EH (cell line): Measurements from ENCODE around the gene RASGRP3.
A peak's percentile ranks its signal among the peaks of the same experiment; 100 is the strongest.

Experiments
- DNase-seq: peaks from one replicate; pipeline ENCODE4 v3.0.0-alpha.2; 2015; ENCODE audit warnings: low read depth

The RASGRP3 gene

DNA sequence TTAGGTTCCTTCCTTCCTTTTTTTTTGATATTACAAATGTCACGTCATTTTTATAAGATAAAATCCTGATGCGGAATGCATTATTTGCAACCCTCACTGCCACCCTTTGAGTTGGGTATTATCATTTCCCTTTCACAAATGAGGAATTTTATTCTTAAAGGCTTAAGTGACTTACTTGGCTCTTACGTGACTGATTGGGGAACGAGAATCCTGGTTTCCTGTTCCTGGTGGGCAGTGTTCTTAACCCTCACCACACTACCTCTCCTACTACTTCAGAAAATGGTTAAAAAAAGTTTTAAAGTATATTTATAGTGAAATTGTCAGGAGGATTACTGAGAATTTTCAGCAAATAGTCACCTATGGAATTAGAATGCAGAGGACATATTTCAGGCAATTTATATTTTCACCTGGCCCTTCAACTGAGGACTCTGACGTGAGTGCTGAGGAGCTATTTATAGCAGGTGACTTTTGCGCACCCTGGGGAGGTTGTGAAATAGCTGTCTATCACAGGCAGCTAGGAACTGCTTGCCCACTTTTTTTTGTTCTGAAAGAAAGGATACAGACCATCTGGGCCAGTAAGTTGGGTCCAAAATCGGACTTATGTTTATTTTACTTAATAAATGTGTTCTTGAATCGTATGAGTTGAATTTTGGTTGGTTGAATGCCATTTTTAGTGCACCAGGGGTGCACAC is 18.7 kb upstream of the RASGRP3 start:
- no peak for DNase-seq

DNA sequence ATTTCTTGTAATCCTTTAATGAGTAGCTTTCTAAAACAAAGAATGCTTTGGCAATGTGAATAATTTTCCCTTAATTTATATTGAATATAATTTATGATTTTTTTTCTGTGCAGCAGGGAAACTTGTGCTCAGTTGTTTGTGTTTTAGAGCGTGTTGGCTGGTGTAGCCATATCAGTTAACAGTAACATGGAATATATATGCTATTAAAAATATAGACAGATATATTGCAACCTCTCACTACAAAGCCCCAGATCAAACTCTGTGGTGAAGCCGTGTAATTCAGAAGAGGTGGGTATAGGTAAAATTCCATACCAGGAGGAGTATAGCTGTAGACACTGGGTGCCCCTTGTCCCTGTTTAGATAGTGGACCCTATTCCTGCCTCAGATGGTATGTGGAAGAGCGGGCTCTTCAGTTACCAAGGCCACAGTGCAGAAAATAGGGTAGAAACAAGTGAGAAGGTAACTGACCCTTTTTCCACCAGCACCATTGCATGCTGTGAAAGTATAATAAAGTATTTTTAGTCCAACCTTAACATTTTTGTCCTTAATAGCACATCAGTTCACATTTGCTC is 18.1 kb upstream of the RASGRP3 start:
- no peak for DNase-seq

DNA sequence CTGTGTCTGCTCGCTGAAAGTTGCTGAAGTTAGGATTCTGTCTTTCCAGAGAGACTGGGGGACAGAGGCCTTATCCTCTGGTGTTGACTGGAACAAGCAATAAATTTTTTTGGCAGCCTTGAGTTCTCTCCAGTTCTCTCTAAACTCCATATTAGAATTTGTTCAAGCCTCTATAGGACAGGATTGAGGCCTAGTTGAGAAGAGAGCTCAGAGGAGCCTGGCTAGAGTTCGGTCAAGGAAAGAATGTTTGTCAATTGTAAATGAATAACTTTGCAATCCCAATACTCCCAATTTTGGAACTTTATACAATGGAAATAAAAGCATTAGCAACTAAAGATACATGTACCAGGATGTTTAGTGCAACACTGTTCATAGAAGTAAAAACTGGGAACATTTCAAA is 16.7 kb upstream of the RASGRP3 start:
- no peak for DNase-seq

DNA sequence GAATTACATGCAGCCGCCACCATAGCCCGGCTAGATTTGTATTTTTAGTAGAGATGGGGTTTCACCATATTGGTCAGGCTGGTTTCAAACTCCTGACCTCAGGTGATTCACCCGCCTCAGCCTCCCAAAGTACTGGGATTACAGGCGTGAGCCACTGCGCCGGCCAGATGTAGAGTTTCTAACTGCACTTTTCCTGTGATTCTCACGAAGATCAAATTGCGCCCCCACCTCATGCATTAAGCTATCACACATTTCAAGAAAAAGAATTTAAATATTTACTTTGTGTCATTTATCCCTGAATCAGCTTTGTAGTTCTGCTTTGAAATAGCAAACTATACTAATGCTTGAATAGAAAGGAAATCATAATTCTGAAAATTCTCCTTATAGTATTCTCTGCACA is 13.9 kb upstream of the RASGRP3 start:
- DNase-seq = peak; percentile 39

DNA sequence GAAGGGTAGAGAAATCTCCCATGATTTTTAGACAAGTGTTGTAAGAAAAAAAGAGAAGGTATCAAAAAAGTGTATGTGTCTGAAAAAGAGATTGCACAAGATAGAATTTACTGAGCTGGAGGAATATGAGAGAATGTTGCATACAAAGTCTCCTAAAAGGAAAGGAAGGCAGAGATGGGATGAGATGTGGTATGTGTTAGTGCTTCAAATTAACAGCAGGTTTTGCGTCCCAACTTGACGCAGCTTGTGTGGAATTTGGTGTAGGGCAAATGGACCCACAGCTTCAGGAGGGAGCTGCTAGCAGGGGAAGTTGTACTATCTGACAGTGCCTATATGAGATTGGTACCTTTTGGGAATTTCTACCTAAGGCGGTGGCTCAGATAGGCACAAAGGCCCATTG is 9.0 kb upstream of the RASGRP3 start:
- DNase-seq = peak; percentile 25

DNA sequence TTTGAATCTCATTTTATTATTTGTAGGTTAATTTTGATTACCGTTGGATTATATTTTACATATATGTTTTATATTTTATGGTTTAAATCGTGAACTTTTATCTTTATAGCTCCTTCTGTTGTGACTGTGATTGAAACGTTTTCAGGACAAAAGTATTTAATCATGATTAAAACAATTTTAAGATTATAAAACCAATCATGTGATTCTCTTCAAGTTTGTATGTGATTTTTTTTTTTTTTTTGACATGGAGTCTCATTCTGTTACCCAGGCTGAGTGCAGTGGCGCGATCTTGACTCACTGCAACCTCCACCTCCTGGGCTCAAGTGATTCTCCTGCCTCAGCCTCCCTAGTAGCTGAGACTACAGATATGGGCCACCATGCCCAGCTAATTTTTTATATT is 7.2 kb upstream of the RASGRP3 start:
- no peak for DNase-seq

DNA sequence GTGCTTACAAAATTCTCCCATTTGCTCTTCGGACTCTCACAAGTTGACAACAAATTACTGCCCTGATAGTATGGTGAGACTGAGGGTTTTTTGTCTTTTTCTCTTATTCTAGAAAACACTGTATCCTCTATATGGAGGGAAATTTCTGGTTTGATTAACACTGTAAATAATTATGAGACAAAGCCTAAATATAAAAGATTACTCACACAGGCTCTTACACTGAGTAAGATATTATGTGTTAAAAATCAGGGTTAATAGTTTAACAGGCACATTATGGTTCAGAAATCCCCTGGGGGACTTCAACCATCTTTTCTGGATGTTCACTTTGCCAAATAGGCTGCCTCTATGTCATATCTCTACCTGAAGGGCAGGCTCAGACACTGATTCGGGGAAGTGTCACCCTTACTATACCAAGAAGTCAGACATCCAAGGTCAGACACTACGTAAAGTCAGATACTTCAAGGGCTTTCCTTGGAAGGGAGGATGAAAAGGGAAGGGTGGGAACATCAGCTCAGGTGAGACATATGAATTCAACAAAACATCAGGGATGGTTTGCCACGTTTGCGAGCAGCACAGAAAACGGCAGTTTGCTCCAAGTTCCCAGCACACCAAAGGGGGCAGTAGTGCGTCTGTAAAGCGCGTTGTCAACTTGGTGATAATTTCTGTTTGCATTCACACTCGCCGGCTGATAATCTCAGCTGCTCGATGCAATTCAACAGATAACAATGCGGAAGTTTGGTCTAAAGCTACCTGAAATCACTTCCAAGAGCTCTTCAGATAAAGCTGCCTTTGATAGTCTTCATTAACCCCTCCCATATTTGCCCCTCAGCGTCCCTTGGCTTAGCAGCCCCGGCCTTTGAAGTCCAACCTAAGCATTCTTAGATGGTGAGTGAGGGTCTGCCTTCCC is 972 bp upstream of the RASGRP3 start:
- DNase-seq = peak; percentile 77

DNA sequence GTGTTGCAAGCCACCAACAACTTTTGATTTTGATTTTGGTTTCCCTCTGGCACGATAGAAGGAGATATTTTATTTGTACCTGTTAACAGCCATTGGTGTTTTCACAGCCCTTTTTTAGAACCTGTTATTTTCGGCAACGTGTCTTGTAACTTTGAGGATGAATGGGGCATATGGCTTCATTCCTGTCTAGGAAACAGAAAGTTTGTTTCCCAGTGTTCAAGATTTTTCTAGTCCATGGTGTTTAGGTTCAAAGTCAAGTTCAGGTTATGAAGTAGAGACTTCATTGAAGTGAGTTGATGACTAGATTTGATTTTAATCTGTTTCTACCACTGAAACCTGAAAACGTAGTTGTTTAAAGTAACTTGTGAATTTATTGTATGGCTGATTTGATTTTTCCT is 343 bp downstream of the RASGRP3 start:
- DNase-seq = no peak

DNA sequence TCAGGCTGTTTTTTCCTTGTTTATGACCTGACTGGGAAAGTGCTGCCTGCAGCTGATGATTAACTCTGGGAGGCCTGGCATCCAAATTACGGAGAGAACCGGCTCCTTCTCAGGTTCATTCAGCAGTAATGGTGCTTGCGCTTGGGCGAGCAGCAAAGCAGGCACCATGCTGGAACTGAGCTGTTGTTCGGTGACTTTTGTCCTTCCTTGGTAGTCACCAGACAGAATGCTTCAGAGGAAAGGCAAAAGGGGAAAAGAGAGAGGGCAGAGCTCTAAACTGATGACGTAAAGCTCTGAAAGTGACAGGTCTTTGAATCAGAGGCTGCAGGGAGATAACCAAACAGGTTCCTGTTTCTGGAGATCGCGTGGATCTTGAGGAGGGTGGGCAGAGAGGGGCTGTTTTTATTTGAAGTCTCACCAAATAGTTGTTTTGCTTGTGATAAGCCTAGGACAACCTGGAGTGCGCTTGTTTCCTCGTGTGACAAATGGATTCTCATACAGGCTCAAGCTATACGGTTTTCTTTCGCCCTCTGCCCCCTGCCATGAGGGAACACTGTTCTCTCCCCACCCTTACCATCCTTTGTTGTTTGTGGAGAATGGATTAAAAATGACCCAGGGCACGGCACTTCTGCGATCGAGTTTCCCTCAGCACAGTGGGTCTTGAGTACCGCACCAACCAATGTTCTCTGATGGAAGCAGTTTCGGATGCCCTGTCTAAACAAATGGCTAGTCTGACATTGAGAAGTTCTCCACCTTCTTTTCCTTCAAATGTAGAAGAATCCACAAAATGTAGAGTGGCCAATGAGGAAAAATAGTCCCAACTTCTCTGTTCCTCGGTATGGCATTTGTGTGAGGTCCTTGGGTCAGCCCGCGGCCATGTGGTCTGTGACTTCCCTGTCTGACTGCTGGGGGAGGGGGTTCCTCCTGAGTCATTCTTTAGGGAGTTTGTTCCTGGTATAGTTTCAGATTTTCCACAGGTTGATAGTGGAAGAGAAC is 1.3 kb downstream of the RASGRP3 start:
- no peak for DNase-seq

DNA sequence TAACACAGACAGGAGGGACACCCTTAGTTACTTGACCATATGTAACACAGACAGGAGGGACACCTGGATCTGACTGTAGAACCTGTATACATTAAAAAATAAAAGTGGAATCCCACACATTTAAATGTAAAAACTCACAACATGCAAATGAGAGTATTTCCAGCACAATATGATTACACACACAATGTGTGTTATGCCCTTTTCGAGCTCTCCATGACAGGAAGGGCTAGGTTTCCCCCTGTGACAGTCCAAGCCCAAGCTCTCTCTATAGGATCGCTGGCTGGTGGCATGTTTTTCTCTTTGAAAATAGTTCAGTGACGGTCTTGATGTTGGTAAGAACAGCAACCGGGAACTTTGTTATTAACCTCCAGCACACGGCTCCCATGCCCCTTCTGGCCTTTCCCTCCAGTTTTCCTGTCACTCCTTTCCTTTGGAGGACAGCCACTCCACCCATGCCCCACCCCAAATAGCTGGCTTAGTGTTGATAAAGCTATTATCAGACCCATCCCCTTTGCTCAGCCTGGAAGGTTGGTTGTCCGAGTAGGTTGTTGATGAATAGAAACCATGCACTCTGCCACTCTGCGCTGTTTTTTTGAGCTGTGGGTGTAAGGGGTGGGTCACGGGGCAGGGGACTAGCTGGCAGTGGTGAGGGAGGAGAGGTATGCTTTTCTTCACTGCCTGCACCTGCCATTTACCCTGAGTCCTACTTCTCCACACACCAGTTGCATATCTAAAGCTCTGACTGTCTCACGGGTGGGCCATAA is 2.7 kb downstream of the RASGRP3 start:
- DNase-seq = no peak

DNA sequence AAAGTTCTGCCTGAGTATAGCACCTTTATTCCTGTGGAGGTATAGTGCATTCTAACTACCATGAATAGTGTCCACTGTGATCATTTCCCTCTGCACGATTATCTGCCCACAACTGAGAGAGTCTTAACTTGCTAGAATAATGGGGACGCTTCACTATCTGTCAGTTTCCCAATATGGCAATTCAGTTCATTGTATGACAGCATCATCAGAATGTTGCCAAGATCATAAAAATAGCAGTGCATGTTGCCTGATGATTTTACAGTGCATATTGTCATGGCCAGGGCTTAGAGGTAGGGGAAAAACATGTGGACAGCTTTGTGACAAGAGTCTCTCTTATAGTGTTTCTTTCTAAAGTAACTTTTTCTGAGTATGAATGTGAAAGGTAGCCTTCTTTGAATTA is 6.1 kb downstream of the RASGRP3 start:
- no peak for DNase-seq

DNA sequence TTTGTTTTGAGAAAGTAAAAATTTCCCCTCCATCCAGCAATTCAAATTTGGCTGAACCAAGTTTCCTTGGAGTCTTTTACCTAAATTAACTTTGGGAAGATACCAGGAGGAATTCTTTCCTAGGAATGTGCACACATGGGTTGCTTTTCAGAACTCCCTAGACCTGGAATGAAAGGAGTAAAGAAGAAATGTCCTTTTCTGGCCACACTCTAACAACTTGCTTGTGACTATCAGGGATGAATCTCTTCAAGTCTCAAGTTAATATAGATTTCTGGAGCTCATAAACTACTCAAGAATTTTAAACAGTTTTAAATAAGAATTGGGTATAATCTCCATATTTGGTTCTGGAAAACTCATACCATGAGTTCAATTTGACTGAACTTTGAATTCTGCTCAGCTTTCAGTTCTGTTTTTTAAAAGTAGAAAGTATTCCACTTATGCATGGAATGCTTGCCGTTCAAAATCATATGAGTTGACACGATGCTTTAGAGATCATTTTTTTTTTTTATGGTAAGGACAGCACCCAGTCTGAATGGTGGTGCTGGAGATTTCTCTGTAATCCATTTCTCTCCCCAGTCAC is 7.7 kb downstream of the RASGRP3 start:
- DNase-seq = peak; percentile 68

DNA sequence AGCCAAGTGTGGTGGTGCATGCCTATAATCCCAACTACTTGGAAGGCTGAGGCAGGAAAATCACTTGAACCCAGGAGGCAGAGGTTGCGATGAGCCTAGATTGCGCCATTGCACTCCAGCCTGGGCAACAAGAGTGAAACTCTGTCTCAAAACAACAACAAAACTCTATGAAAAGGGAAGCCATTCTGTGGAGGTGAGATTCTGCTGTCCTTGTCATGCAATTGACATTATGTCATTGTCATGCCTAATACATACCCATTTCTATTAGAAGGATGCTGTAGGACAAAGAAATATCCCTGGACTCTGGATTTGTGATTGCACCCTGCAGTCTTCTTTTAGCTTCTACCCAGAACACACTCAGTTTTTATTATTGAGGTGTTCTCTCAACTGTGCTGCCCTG is 8.6 kb downstream of the RASGRP3 start:
- no peak for DNase-seq

DNA sequence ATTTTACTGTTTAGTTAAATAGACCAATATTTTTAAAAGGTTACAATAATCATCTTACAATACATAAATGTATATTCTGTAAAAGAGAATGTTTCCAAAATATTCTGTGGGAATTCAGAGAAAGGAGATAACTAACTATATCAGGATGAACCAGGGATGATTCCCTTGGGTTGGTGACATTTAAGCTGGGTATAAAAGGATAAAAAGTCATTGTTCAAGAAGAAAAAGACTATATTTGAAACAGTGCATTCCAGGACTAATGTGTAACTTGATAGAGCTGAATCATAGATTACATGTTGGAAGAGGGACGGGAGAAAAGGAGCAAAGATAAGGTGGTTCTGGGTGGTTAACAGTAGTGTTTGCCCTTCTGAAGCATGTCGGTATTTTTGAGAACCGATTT is 10.1 kb downstream of the RASGRP3 start:
- DNase-seq = no peak

DNA sequence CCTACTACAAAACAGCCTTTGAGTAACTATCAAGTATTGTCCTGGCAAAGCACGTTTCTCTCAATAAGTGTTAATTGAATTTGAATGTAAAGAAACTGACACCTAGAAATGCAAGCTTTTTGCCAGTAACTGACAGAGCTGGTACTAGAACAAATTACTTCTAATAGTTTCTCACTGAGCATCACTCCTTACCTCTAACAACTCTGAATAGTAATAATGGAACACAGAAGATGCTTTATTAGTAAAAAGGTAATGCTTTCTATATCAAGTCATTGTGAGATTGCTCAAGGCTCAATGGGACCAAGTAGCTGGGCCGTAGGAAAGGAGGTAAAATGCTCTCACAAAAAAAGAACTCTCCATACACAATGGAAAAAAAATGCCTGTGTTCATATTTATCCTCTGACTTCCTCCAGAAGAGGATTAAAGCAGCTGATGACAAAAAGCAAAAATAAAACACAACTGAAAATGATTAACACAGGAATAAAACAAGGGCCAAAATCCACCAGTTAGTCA is 11.8 kb downstream of the RASGRP3 start:
- no peak for DNase-seq

DNA sequence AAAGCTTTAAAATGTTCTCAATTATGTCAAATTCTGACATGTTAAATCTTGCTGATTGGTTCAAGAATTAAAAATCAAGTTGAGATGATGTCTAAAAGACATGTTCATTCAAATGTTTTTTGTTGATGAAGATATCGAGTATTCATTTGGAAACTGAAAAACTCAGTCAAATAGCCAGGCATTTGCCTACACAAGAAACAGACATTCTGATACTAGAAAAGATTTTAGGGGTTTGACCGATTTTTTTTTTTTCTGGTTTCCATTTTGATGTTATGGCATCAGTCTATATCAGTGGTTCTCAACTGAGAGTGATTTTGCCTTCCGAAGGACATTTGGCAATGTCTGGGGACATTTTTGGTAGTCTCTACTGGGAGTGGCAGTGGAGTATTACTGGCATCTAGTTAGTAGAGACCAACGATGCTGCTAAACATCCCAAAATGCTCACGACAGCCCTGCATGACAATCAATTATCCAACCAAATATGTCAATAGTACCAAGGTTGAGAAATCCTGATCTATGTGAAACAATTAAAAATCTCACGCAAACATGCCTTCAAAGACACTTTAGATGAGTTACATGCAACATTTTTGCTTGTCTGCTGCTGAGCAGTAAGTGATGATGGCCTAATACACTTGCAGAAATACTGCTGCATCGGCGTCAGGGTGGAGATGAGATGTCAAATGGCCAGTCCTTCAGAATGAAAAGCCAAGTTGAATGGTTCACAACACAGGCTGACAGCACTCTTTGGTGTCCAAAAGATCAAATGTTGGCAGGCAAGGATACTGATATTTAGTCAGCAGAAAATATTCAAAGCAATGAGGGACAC is 12.5 kb downstream of the RASGRP3 start:
- DNase-seq = no peak

DNA sequence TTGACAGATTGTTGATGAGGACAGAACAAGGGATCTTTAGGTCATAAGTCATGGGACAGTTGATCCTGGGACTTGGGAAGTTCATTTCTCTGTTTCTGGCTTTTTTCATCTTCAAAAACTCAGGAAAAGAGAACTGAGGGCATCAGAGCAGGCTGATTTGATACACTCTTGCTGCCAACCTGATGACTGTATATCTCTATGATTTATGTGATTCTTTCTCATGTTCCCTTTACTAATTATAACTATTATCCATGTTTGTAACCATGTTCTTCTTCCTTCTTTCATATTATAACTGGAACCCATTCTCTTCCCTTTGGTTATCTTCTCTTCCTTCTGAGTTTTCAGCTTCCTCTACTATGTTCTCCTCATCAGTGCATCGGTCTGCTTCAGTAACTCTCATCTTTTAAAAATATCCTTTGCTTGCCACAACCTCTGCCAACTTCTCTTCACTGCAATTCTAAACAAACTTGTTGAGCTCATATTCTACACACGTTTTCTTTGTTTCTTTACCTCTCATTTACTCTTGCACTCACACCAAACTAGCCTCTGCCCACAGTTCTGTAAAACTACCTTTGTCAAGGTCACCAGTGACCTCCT is 13.5 kb downstream of the RASGRP3 start:
- no peak for DNase-seq

DNA sequence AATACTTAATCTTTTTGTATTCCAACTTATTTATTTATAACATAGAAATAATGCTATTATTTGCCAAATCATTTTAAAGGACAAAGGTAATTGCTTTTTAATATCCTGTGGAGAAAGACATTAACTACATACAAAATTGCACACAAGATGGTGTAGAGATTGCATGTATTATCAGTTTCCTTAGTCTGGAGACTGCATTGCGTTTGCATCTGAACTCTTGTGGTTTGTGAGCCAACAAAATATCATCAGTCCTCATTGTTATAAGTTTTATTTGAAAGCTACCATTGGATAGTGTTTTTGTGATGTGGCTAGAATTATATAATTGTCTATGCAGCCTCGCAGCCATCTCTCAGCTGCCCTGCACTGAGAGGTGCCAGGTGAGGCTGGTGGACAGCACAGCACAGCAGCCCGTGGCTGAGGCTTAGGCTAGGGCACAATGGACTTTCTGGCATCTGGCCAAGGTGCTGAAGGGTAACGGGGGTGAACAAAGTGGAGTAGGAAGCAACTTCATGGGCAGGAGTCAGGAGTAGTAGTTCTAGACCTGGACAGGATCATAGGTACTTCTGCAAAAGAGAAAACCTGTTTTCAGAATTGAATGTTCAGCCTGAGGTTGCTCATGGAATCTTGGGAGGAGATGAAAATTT is 15.1 kb downstream of the RASGRP3 start:
- no peak for DNase-seq
